ENCODE data around the gene SMARCA4. TPM values are rescaled to one million over a fixed set of nuclear protein-coding genes. Genes with fewer than 3 reads are reported as not detected.

SMARCA4 gene
- total RNA-seq, 1 donor from 2014 or later: 63.5 TPM

GRCh38 chr19:11012507-11012906, 51.7 kb downstream of the SMARCA4 start:
- no peak for DNase-seq

DNA sequence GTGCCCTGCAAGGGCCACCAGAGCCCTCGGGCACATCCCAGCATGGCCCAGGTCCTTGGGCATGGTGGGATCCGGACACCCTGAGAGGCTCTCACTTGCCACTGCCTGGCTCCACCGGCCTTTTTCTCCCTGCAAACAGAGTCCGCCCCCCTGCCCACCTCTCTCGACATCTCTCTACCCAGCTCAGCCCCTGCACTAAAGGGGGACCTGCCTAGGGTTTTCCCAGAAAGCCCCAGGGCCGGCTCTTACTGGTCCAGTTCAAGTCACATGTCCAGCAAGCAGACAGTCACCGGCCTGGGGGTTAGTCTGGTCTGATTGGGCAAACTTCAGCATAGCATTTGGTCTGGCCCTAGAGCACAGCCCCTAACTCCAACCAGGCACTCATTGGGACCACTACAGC, 52.9 kb downstream of the SMARCA4 start:
- DNase-seq: no peak

GRCh38 chr19:11014403-11014911, 53.6 kb downstream of the SMARCA4 start:
- no peak for DNase-seq

- no peak for DNase-seq
Observed at GRCh38 chr19:11016631-11017030, 55.8 kb downstream of the SMARCA4 start.

- DNase-seq: no peak
Observed at GRCh38 chr19:11017275-11018035, 56.6 kb downstream of the SMARCA4 start.

DNA sequence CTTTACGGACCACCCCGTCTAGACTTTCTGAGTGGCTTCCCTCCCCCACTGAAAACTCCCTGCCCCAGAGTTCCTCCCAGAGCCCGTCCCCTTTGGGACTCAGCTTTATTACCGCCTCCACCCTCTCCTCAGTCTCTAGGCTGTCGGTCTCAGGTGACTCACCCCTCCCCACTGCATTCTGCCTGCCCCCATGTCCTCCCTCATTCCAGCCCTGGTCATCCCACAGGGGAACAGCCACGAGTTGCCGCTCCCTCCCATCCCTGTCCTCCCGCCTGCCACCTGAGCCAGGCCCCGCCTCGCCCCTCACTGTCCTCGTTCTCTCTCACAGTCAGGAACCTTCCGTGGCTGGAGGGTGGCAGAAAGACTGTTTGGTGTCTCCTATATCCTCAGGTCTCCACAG, 57.3 kb downstream of the SMARCA4 start:
- DNase-seq: no peak

- DNase-seq: no peak
Observed at GRCh38 chr19:11018763-11019162, 57.9 kb downstream of the SMARCA4 start.

DNA sequence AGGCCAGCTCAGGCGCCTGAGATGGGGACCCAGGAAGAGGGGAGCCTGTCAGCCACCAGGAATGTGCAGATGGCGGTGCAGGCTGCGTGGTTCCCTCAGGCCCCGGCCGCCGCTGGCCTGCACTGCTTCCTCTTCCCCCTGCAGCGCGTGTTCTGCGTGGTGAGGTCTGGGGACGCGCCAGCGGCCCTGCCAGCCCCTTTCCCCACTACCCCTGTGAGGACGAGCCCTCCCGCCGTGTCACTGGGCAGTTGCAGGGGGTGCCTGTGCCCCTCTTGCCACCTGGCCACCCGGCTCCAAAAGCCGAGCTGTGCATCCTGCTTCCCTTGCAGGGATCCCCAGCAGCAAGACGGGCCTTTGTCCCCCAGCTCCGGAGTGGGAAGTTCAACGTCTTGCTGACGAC, 58.4 kb downstream of the SMARCA4 start:
- no peak for DNase-seq

DNA sequence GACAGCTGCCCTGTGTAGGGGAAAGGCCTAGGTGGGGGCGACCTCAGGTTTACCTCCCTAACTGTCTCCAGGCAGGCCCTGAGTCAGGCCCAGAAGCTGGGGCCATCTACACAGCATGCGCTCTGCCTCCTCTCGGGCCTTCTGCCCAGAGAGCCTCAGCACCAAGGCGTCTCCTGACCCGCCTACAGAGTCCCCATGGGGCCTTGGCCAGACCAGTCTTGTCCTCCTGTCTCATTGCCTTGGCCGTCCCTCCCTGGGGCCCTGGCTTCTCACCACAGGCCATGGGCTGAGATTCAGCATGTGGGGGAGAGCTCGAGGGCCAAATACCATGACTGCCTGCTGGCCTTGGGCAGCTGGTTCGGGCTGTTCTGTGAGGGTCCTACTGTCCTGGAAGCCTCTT, 59.0 kb downstream of the SMARCA4 start:
- DNase-seq: no peak

- no peak for DNase-seq
Observed at GRCh38 chr19:11020423-11020822, 59.6 kb downstream of the SMARCA4 start.

DNA sequence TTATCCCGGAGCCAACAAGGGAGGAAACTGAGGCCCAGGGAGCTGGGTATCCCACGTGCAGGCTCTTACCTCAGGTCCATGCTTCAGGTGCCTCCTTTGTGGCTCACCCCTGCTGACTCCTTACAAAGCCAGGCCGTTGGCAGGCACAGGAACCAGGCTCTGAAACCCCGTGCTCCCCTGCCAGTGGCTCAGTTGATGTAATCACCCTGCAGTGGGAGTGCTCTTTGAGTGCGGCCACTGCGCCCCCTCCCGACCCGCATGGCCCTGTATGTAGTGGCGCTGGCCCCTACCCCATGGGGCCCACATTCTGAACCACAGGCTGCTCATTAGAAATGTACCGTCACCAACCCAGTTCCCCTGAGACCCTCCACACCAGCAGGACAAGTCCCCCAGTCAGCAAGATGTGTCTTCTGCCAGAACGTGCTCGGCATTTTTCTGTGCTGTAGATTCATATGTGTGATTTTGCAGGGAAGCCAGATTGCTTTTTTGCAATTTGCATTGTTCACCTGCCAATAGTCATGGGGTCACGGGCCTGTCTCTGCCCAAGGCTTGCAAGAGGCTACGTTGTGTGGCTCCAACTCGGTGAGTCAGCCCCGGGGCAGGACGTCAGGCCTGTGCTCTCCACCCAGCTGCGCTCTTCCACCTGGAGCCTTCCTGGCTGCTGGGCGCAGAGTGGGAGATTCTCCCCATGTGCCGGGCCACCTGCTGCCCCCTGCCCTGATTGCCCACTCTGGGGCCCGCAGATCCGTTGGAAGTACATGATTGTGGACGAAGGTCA, 60.3 kb downstream of the SMARCA4 start:
- no peak for DNase-seq

- no peak for DNase-seq
Observed at GRCh38 chr19:11021760-11022144, 60.9 kb downstream of the SMARCA4 start.

GRCh38 chr19:11023016-11023415, 62.2 kb downstream of the SMARCA4 start:
- no peak for DNase-seq

- no peak for DNase-seq
Observed at GRCh38 chr19:11023710-11024109, 62.9 kb downstream of the SMARCA4 start.

- no peak for DNase-seq
Observed at GRCh38 chr19:11024259-11024658, 63.4 kb downstream of the SMARCA4 start.

GRCh38 chr19:11025006-11025405, 64.2 kb downstream of the SMARCA4 start:
- DNase-seq: no peak

- no peak for DNase-seq
Observed at GRCh38 chr19:11025445-11025844, 64.6 kb downstream of the SMARCA4 start.

- no peak for DNase-seq
Observed at GRCh38 chr19:11025997-11026396, 65.2 kb downstream of the SMARCA4 start.

DNA sequence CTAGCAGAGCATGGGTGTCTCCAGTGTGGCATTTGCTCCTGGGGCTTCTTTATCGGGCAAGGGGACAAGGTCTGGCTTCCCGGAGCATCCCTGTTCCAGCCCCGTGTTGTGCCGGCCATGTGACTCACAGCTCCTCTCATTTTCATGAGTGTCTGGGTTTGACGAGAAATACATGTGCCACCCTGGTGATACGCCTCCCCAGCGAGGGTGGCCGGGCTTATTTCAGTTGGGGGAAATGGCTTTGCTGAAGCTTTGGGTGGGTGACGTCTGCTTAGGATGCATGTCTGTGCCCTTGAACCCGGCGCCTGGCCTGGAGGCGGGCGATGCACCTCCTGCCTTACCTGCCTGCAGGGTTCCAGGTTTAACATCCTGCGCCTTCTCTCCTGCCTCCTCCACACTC, 66.6 kb downstream of the SMARCA4 start:
- no peak for DNase-seq

DNA sequence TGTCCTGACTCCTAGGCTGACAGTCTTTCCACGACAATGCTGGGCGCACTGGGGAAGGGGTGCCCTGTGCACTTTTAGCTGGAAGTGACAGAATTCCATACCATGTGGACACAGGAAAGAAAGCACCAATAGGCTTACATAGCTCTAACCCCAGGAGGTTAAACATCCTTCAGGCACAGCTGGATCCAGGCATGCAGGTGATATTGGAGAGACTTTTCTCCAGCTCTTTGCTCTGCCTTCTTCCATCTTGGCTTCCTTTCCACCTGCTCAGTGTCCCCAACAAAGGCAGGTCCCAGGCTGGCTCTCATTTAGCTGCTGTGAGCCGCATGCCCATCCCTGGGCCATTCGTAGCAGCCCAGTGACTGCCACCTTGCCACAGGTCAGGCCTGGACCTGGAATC, 67.3 kb downstream of the SMARCA4 start:
- DNase-seq: no peak

GRCh38 chr19:11031421-11032070, 70.7 kb downstream of the SMARCA4 start:
- no peak for DNase-seq

- DNase-seq: no peak
Observed at GRCh38 chr19:11033251-11033650, 72.4 kb downstream of the SMARCA4 start.

GRCh38 chr19:11033763-11034162, 72.9 kb downstream of the SMARCA4 start:
- DNase-seq: no peak
